Measurements from ENCODE around the gene KBTBD12. TPM values are rescaled to one million over a fixed set of nuclear protein-coding genes. Genes with fewer than 3 reads are reported as not detected.

The KBTBD12 gene
- total RNA-seq, 1 donor from 2014 or later = 3.5 TPM

DNA sequence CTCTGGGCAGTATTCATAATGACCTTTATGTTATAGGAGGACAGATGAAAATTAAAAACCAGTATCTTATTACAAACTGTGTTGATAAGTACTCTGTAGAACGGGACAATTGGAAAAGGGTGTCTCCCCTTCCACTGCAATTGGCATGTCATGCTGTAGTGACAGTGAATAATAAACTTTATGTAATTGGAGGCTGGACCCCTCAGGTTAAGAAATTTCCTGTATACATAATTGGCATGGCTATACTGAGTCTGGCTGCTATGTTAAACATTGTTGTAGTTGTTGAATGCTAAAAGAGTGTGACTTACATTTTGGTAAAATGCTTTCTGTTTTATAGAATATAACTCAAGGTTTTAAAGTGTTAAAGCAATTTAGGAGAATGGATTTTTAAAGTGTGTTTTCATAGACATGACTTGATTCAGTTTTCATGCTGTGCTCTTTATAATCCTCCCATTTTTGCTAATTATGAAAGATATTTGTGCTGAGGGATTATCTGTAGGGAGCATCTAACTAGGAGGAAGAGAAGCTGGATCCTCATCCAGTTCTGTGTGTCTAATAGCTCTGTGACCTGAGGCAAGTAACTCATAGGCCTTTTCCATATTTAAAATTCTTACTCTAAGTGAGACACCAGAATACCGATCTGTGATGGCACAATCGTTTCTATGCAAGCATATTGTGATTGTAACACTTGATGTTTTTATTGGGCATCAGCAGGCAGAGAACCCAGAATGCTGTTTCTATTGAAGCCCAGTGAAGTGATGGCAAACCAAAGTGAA is 13.0 kb downstream of the KBTBD12 start:
- intact Hi-C loops (cut with DNase I) = no loop called here
- H3K27me3 ChIP-seq = no peaks in the 10 kb centered on the region
- no peaks in the 10 kb centered on the region for H3K4me1 ChIP-seq
- no peaks in the 10 kb centered on the region for H3K9me3 ChIP-seq
- DNase-seq (ENCODE audit: low spot score in 2 of 2) = no peak
- TF ChIP-seq CTCF (IDR thresholded peaks at IDR 0.05) = no peak
- no peaks in the 10 kb centered on the region for H3K36me3 ChIP-seq
- no peak overlapping the region for H3K27ac ChIP-seq
- H3K4me3 ChIP-seq = no peak overlapping the region

DNA sequence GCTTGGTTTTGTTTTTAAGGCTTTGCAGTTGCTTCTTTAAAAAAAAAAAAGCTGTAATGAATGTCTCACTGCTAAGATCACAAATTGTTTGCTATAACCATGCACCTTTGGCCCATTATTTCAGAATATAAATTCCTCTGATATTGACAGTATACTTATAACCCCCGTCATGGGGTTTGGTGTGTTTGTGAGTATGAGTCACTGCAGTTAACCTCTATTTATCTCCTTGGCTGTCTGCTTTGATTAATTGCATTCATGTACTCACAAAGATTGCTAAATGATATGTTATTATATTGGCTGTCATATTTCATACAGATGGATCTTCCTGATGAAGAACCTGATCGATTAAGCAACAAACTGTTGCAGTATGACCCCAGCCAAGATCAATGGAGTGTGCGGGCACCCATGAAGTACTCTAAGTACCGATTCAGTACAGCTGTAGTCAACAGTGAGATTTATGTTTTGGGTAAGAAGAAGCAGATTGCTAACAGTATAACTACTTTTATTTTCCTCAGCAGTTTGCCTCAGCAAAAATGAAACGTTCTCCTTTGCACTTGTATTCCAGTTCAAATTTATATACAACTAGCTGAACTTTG is 14.9 kb downstream of the KBTBD12 start:
- DNase-seq (ENCODE audit: low spot score in 2 of 2) = no peak
- Histone ChIP-seq H3K27me3 (no peaks in the 10 kb centered on the region), H3K9me3 (no peaks in the 10 kb centered on the region), H3K36me3 (no peaks in the 10 kb centered on the region), H3K4me1 (no peaks in the 10 kb centered on the region), H3K27ac (no peak overlapping the region), H3K4me3 (no peak overlapping the region)
- intact Hi-C loops (cut with DNase I) = no loop called here
- TF ChIP-seq CTCF (IDR thresholded peaks at IDR 0.05) = no peak

GRCh38 chr3:127933396-127933795 is 18.4 kb downstream of the KBTBD12 start:
- Histone ChIP-seq H3K9me3 (no peaks in the 10 kb centered on the region), H3K27me3 (no peaks in the 10 kb centered on the region), H3K4me1 (no peaks in the 10 kb centered on the region), H3K36me3 (no peaks in the 10 kb centered on the region), H3K4me3 (no peak overlapping the region), H3K27ac (no peak overlapping the region)
- DNase-seq (ENCODE audit: low spot score in 2 of 2) = no peak
- intact Hi-C loops (cut with DNase I) = no loop called here
- TF ChIP-seq CTCF (IDR thresholded peaks at IDR 0.05) = no peak

DNA sequence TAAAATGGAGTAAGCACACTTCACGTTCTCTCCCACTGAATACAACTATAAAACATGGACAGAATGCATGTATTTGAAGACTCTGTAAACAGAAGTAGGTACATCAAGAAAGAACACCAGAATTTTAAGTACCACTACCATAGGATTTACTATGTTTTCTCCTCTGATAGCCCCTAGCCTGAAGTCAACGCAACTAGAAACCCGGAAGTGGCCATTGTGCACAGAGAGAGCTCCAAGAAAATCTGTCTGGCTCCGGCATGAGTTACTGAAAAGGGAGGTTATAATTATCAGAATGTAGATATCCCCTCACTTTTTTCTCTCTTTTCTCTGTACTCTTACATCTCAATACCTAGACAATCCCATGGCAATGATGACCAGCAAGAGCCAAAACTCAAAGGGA is 23.8 kb downstream of the KBTBD12 start:
- Histone ChIP-seq H3K27ac (no peak overlapping the region), H3K4me1 (no peaks in the 10 kb centered on the region), H3K27me3 (no peaks in the 10 kb centered on the region), H3K4me3 (no peak overlapping the region), H3K9me3 (peaks cover 0 to 8% of the 10 kb centered on the region in 2 donors), H3K36me3 (no peaks in the 10 kb centered on the region)
- no peak for DNase-seq (ENCODE audit: low spot score in 2 of 2)
- intact Hi-C loops (cut with DNase I) = no loop called here
- no peak for TF ChIP-seq CTCF (IDR thresholded peaks at IDR 0.05)

- H3K4me1 ChIP-seq = no peaks in the 10 kb centered on the region
- H3K27me3 ChIP-seq = no peaks in the 10 kb centered on the region
- intact Hi-C loops (cut with DNase I) = no loop called here
- DNase-seq (ENCODE audit: low spot score in 2 of 2) = no peak
- H3K36me3 ChIP-seq = no peaks in the 10 kb centered on the region
- no peak overlapping the region for H3K4me3 ChIP-seq
- H3K9me3 ChIP-seq = peaks cover 0 to 8% of the 10 kb centered on the region in 2 donors
- H3K27ac ChIP-seq = no peak overlapping the region
- no peak for TF ChIP-seq CTCF (IDR thresholded peaks at IDR 0.05)
Measured at GRCh38 chr3:127940116-127940515, 25.1 kb downstream of the KBTBD12 start.

Measured in ascending aorta (tissue), 2 donors.